Measurements from ENCODE around the gene CDKN3.
"Not testable (repeated sequence)": the region's sequence is repeated elsewhere in the genome, so short reads cannot be mapped to it uniquely, and the experiment has no call there.

The CDKN3 gene

GRCh38 chr14:54392131-54392859 is 4.5 kb upstream of the CDKN3 start:
- Mint-ChIP-seq H3K36me3 (ENCODE audit: low read depth) (peaks cover 9% of the 10 kb centered on the region), H3K27ac (no peak overlapping the region)

GRCh38 chr14:54392986-54393884 is 3.6 kb upstream of the CDKN3 start:
- not testable (repeated sequence) for H3K36me3 Mint-ChIP-seq (ENCODE audit: low read depth); H3K4me3 Mint-ChIP-seq; H3K27ac Mint-ChIP-seq; DNase-seq; H3K4me1 Mint-ChIP-seq
- H3K27me3 Mint-ChIP-seq (ENCODE audit: low read depth, poor library complexity), result peaks cover 16% of the 10 kb centered on the region
- H3K9me3 Mint-ChIP-seq, result peaks cover 28% of the 10 kb centered on the region

More at GRCh38 chr14:54392131-54392859, 4.5 kb upstream of the CDKN3 start:
- H3K4me1 Mint-ChIP-seq, result peaks cover 9% of the 10 kb centered on the region
- peaks cover 13% of the 10 kb centered on the region for H3K27me3 Mint-ChIP-seq (ENCODE audit: low read depth, poor library complexity)
- peaks cover 28% of the 10 kb centered on the region for H3K9me3 Mint-ChIP-seq
- H3K4me3 Mint-ChIP-seq, result no peak overlapping the region
- TF ChIP-seq CTCF (IDR thresholded peaks at IDR 0.05), result no peak
- DNase-seq, result no peak

GRCh38 chr14:54394596-54394995 is 2.2 kb upstream of the CDKN3 start:
- no peak for TF ChIP-seq CTCF (IDR thresholded peaks at IDR 0.05)
- Mint-ChIP-seq H3K27ac (no peak overlapping the region), H3K4me1 (peaks cover 23% of the 10 kb centered on the region), H3K4me3 (no peak overlapping the region), H3K27me3 (ENCODE audit: low read depth, poor library complexity) (peaks cover 14% of the 10 kb centered on the region), H3K36me3 (ENCODE audit: low read depth) (peaks cover 9% of the 10 kb centered on the region), H3K9me3 (peaks cover 28% of the 10 kb centered on the region)
- DNase-seq, result no peak

GRCh38 chr14:54395284-54395683 is 1.5 kb upstream of the CDKN3 start:
- peaks cover 9% of the 10 kb centered on the region for H3K36me3 Mint-ChIP-seq (ENCODE audit: low read depth)
- DNase-seq, result no peak
- peaks cover 23% of the 10 kb centered on the region for H3K4me1 Mint-ChIP-seq
- H3K27me3 Mint-ChIP-seq (ENCODE audit: low read depth, poor library complexity), result peaks cover 14% of the 10 kb centered on the region
- H3K9me3 Mint-ChIP-seq, result peaks cover 28% of the 10 kb centered on the region
- no peak overlapping the region for H3K4me3 Mint-ChIP-seq
- no peak overlapping the region for H3K27ac Mint-ChIP-seq
- no peak for TF ChIP-seq CTCF (IDR thresholded peaks at IDR 0.05)

- H3K27ac Mint-ChIP-seq, result no peak overlapping the region
- H3K4me1 Mint-ChIP-seq, result peaks cover 23% of the 10 kb centered on the region
- H3K4me3 Mint-ChIP-seq, result no peak overlapping the region
- no peak for TF ChIP-seq CTCF (IDR thresholded peaks at IDR 0.05)
- H3K36me3 Mint-ChIP-seq (ENCODE audit: low read depth), result peaks cover 12% of the 10 kb centered on the region
- H3K9me3 Mint-ChIP-seq, result peaks cover 28% of the 10 kb centered on the region
- H3K27me3 Mint-ChIP-seq (ENCODE audit: low read depth, poor library complexity), result peaks cover 14% of the 10 kb centered on the region
- no peak for DNase-seq
Measured at GRCh38 chr14:54395716-54396115, 1.1 kb upstream of the CDKN3 start.

GRCh38 chr14:54396183-54396492 is 669 bp upstream of the CDKN3 start:
- Mint-ChIP-seq H3K36me3 (ENCODE audit: low read depth) (peaks cover 14% of the 10 kb centered on the region), H3K4me3 (peak overlapping the region; percentile 84), H3K9me3 (peaks cover 28% of the 10 kb centered on the region), H3K27ac (no peak overlapping the region), H3K27me3 (ENCODE audit: low read depth, poor library complexity) (peaks cover 14% of the 10 kb centered on the region), H3K4me1 (peaks cover 23% of the 10 kb centered on the region)
- no peak for TF ChIP-seq CTCF (IDR thresholded peaks at IDR 0.05)
- no peak for DNase-seq

Data from nephron progenitor cell (in vitro differentiated cells).